Measurements from ENCODE around the gene NEURL1B.

NEURL1B gene

DNA sequence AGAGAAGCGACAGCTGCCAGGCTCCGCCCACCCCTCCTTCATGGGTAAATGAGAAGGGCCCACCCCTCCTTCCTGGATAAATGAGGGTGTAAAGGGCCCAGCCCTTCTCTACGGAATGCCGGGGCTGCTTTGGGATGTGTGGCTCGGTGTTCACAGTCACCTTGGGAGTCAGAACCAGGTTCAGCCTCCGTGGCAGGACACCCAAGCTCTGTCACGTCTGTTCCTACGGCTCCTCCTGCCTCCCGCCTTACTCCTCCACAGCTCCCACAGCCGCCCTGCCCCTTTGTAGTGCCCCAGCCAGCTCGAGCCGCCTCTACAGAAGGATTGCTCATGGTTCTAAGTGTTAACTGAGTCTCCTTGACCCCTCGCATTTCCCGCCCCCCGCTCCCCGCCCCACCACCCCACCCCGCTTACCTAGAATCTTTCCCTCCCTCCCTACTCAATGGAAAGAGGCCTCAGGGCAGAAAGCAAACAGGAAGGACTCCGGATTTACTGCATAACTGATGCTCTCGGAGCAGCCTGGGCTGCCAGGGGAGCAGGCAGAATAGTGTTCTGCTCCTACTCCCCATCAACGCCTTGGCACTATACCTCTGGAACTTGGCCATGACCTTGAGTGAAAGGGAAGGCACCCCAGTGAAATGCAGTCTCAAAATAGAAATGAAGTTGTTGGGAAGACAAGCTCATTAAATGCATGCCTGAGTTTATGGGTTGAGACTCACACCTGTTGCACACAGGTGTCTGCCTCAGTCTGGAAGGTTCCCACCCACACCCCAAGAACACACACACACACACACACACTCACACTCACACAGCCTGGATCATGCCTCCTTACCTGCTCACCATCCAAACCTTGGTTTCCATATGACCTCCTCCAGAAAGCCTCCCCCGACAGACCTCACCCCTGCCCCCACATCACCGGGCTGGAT lies 59.6 kb downstream of the NEURL1B start:
- no peak overlapping the region for H3K27ac ChIP-seq
- TF ChIP-seq, protein P1, sequence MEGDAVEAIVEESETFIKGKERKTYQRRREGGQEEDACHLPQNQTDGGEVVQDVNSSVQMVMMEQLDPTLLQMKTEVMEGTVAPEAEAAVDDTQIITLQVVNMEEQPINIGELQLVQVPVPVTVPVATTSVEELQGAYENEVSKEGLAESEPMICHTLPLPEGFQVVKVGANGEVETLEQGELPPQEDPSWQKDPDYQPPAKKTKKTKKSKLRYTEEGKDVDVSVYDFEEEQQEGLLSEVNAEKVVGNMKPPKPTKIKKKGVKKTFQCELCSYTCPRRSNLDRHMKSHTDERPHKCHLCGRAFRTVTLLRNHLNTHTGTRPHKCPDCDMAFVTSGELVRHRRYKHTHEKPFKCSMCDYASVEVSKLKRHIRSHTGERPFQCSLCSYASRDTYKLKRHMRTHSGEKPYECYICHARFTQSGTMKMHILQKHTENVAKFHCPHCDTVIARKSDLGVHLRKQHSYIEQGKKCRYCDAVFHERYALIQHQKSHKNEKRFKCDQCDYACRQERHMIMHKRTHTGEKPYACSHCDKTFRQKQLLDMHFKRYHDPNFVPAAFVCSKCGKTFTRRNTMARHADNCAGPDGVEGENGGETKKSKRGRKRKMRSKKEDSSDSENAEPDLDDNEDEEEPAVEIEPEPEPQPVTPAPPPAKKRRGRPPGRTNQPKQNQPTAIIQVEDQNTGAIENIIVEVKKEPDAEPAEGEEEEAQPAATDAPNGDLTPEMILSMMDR (conservative IDR thresholded peaks at IDR 0.05), result no peak

DNA sequence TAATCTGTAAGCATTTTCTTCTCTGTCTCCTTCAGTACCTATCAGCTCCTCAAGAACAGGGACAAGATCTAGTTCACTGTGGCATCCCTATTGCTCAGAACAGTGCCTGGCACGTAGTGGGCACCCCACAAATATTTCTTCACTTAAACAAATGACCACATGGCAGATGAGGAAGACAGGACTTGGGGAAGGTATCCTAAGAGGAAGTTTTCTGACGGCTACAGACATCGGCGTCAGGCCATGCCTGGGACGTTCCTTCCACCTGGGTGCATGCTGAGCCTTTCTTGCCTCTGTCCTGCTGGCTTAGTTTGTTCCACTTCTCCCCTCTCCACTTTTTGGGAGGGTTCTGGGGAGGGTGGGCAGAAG lies 60.2 kb downstream of the NEURL1B start:
- H3K27ac ChIP-seq, result no peak overlapping the region
- TF ChIP-seq, protein P1 (conservative IDR thresholded peaks at IDR 0.05), result no peak

DNA sequence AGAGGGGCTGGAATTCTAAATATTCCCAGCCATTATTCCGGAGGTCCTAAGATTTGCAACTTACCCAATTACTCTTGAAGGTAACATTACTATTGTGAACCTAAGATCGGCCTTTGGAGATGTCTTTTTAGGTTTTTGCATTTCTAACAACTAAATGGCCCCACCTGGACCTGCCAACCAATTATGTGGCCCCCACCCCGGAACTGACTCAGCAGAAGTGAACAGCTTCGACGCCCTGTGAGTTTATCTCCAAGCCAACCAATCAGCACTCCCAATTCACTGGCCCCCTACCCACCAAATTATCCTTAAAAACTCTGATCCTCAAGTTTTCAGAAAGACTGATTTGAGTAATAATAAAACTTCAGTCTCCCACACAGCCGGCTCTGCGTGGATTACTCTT lies 62.9 kb downstream of the NEURL1B start:
- H3K27ac ChIP-seq, result no peak overlapping the region
- TF ChIP-seq, protein P1 (conservative IDR thresholded peaks at IDR 0.05), result no peak

DNA sequence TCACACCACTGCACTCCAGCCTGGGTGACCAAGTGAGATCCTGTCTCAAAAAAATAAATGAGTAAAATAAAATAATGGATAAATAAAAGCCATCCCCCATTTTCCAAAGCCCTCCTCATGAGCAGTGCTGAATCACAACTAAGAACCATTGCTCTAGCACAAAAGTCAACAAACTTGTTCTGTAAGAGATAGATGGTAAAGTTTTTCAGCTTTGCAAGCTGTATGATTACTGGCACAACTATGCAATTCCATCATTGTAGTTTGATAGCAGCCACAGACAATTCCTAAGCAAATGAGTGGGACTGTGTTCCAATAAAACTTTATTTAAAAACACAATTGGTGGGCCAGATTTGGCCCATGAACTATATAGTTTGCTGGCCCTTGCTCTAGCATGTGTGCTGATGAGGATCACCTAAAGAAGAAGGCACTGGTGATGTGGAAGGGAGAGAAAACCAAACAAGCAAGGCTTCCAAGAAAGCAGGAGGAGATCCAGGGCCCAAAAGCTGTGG lies 64.6 kb downstream of the NEURL1B start:
- TF ChIP-seq, protein P1 (conservative IDR thresholded peaks at IDR 0.05), result no peak
- no peak overlapping the region for H3K27ac ChIP-seq

DNA sequence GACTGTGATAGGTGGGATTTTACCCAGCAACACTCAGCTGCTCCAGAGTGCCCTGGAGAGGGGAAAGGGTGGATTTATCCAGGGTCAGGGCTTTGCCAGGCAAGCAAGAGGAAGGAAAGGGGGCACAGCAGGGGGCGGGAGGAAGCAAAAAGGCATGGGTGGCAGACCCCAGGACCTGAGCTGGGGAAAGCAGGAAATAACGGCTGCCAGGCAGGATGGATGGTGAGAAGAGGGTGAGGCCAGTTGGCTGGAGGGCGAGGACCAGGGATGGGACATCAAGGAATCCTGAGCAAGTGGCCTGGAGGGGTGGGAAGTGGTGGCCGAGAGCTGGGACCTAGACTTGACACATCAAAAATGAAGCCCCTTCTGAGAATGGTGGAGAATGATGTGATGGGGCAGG lies 65.7 kb downstream of the NEURL1B start:
- no peak overlapping the region for H3K27ac ChIP-seq
- TF ChIP-seq, protein P1 (conservative IDR thresholded peaks at IDR 0.05), result no peak

DNA sequence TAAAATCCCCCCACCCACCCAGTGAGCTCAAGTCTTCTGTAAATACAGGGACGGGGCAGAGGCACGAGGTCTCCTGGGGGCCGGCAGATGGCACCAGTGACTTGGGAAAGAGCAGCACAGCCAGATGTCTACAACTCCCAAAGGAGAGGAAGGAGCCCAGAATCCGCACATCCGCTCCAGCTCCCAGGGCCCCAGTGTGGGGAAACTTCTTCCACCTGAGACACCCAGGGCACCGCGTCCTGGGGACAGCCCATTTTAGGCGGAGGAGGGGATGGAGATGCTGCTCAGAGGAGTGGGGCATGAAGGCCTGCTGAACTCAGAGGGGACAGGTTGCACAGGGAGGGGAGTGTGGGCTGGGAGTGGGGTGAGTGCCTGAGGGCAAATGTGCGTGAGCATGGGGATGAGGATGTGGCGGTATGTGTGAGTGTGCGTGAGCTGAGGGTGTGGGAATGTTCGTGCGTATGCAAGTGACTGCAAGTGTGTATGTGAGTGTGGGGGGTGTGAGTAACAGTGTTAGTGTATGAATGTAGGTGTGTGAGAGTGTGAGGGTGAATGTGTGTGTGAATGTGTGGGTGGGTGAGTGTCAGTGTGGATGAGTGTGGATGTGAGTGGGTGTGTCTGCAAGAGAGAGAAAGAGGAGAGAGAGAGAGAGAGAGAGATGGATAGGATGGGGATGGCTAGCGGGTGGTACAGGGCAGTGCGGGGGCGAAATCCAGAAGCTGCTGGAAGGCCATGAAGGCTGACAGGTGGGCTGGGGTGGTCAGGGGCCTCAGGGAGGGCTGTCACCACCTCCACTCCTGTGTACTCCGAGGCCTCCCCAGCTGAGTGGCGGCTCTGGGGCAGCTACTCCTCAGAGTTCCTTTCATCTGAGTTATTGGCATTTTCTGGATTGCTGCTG lies 66.5 kb downstream of the NEURL1B start:
- TF ChIP-seq, protein P1 (conservative IDR thresholded peaks at IDR 0.05), result peak; percentile 73
- H3K27ac ChIP-seq, result no peak overlapping the region

DNA sequence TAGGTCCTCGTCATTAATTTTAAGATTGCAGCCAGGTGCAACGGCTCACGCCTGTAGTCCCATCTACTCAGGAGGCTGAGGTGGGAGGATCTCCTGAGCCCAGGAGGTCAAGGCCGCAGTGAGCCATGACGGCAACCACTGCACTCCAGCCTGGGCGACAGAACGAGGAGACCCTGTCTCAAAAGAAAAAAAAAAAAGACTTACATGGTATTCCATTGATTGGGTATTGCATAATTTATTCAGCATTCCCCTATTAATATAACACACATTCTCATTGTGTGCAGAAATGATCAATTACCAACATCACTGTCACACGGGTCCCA lies 67.1 kb downstream of the NEURL1B start:
- TF ChIP-seq, protein P1 (conservative IDR thresholded peaks at IDR 0.05), result no peak
- no peak overlapping the region for H3K27ac ChIP-seq

Data from VCaP (cell line).